AML-193 (cell line): Measurements from ENCODE around the gene ATP8B3.

ENCODE experiments used
- DNase-seq, 2 experiments: peaks; one replicate each; lab custom pipeline; 2025; lab: John Stamatoyannopoulos, UW

The ATP8B3 gene

GRCh38 chr19:1746401-1747284 is 65.4 kb downstream of the ATP8B3 start:
- no peak for DNase-seq

DNA sequence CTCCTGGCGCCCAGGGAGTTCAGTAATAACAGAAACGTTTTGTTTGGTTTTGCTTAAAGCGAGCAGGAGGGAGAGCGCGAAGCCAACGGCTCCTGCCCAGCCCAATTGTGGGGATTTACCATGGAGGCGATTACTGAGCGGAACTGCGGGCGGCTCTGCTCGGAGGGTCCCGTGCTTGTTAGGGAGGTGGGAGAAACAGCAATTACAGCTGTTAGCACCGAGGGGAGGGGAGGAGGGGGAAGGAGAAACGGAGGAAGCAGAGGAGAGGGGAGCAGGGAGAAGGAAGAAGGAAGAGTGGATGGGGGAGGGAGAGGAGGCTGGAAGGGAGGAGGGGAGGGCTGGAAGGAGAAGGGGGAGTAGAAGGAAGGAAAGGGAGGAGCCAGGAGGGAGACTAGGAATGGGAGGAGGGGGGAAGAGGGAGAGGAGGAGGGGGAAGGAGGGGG is 66.5 kb downstream of the ATP8B3 start:
- DNase-seq = no peak

DNA sequence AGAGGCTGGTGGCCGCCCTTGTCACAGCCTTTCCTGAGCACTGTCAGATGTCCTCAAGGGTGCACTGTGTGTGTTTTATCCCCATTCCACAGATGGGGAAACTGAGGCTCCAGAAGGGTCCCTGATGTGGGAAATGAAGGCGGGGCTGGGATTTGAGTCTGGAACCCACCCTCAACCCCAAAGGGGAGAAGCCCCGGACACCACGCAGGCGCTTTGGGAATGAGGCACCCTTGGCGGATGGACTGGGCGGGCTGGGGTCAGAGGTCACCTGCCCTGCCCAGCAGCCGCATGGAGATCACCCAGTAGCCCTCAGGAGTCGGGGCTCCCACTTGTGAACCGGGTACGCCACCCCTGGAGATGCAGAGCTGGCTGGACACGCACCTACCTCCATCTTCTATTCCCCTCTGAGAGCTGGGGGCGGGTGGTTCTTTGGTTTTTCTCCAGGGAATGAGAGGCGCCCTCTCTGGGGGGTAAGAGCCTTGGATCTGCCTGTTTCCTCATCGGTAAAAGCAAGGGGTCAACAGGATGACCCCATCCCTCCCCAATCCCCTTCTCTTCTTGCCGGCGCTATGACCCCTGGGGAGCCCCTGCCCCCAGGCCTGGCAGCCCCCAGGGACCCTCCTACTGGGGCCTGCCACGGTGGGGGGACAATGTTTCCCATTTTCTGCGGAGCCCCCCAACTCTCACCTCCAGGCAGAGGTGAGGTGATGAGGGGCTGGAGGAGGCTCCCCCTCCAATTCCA is 67.1 kb downstream of the ATP8B3 start:
- no peak for DNase-seq

- no peak for DNase-seq
Observed at GRCh38 chr19:1744133-1744665, 67.9 kb downstream of the ATP8B3 start.

- no peak for DNase-seq
Observed at GRCh38 chr19:1742989-1743696, 68.9 kb downstream of the ATP8B3 start.

GRCh38 chr19:1739960-1740629 is 72.0 kb downstream of the ATP8B3 start:
- DNase-seq = no peak

- DNase-seq = no peak
Observed at GRCh38 chr19:1736927-1737326, 75.1 kb downstream of the ATP8B3 start.

GRCh38 chr19:1736280-1736679 is 75.8 kb downstream of the ATP8B3 start:
- DNase-seq = no peak

GRCh38 chr19:1734321-1734966 is 77.6 kb downstream of the ATP8B3 start:
- DNase-seq = no peak
